ENCODE results near the gene TCEA3.

The TCEA3 gene

DNA sequence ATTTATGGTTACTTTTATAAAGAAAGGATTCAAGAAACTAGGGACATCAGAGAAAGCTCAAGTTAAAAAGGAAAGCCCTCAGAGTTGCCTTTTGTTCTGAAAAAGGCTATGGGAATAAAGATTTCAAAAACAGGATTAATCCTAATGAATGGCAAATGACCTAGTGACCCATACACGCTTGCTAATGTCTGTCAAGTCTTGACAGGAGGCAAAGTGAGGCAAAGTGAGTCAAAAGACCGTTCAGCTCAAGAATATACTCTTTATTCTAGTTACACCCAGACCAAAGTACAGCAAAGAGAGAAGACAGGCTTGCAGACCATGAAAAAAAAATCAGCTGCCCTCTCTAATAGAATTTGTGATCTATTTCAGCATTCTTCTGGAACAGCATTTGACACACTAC is 58.4 kb downstream of the TCEA3 start:
- no peak for DNase-seq

DNA sequence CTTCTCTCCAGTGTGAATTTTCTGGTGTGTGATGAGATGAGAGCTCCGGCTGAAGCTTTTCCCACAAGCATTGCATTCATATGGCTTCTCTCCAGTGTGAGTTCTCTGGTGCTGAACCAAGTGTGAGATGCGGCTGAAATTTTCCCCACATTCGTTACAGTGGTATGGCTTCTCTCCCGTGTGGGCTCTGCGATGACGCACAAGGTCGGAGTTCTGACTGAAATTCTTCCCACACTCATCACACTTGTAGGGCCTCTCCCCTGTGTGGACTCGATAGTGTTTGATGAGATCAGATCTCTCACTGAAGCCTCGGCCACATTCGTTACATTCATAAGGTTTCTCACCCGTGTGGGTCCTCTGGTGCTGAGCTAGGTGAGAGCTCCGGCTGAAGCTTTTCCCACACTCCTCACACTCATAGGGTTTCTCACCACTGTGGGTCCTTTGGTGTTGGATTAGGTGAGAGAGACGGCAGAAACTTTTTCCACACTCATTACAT is 62.3 kb downstream of the TCEA3 start:
- DNase-seq = no peak

DNA sequence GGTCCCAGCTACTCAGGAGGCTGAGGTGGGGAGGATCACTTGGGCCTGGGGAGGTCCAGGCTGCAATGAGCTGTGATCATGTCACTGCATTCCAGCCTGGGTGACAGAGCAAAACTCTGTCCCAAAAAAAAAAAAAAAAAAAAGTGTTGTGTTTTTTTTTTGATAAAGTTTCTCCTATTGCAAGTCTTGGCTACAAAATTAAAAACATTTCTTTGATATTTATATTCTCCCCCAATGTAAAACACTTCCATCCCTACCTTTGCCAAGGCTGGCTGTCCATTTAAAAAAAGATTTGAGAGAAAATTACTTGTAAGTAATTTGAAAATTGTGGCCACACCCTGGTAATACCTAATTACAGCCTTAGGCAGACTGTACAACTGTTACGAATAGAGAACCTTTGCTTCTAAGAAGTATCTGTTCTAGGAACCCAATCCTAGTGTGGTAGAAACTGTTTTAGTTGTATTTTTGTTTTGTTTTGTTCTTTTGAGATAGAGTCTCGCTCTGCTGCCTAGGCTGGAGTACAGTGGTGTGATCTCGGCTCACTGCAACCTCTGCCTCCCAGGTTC is 66.2 kb downstream of the TCEA3 start:
- no peak for DNase-seq

DNA sequence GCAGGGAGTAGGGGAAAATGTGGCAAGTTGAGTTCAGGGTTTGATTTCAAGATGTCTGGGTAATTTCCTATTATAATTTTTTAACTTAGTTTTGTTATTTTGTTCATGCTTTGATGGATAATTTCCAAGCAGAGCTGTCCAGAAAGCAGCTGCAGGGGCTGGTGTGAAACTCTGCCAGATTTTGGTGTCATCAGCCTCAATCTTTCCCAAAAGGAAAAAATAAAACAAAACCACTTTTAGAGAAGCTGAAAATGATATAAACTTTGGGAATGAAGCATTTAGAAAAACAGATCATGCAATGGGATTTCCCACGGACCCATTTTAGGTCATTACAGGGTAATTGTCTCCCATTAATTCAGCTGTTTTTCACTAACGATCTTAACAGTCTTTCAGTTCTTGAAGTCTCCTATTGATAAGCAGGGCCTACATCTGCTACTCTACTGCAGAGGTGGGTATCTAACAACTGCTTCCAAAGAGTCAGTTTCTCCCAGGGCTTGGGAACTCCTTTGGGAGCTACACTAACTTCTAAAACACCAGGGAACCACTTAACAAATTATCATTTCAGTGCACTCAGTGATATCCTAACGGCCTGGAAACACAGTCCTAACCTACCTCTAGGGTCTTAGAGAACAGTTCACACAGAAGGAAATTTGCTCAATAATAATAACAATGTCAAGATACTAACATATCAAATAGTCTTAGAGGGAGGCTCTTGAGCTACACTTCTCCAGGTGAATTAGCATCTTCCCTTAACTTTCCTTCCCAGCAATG is 67.2 kb downstream of the TCEA3 start:
- no peak for DNase-seq

DNA sequence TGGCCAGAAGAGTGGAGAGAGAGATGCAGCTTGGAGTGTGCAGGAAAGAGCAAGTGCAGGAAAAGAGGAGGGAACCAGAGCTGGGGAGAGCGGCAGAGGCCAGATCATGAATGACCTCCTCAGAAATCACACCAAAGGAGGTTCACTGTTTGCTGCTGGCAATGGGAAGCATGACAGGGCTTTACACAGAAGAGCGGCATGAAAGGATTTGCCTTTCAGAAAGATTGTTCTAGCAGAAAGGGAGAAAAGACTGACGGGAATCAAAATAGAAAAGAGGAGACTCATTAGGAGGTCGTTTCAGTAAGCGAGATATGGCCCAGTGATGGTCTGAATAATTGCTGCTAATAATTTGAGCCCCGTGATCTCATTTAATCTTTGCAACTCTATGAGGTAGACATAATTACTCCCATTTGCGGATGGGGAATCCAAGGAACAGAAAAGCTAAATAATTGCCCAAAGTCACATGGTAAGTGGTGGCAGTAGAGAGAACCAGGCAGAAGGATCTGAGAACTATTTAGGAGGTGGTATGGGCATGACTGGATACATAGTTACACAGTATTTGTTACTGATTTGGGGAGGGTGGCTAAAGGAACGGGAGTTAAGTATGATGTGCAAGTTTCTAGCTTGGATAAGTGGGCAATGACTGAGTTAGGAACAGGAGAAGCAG is 67.9 kb downstream of the TCEA3 start:
- no peak for DNase-seq

DNA sequence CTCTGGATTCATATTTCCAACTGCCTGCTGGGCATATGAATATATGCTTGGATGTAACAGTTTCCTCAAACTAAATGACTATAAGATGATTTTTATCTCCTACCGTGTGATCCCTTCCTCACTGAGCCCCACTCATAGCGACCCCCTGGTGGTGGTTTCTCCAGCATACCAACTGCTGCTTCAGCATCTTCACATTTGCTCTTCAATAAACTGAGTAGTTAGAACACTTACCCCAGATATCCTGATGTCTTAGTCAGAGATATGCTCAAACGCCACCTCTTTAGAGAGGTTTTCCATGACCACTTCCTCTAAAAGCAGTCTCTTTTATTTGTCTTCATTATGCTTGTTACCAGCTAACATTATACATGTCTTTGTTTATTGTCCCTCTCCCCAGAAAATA is 70.3 kb downstream of the TCEA3 start:
- DNase-seq = no peak

DNA sequence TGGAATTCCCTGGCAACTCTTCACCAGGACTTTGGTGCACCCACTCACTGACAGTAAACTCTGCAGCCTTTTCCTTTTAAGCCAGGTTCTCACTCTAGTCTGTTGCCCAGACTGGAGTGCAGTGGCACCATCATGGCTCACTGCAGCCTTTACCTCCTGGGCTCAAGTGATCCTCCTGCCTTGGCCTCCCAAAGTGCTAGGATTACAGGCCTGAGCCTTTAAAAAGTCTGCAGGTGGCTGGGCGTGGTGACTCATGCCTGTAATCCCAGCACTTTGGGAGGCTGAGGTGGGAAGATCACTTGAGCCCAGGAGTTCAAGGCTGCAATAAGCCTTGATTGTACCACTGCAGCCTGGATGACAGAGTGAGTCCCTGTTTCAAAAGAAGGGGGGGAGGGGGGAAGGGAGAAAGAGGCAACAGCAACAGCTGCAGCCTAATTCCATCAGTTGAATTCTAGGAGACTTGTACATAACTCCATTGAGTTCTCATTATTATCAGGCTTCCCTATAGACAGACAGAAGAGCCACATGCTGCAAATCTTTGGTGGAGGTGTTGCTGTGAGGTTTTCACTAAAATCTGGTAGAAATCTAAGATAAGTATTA is 72.4 kb downstream of the TCEA3 start:
- no peak for DNase-seq

DNA sequence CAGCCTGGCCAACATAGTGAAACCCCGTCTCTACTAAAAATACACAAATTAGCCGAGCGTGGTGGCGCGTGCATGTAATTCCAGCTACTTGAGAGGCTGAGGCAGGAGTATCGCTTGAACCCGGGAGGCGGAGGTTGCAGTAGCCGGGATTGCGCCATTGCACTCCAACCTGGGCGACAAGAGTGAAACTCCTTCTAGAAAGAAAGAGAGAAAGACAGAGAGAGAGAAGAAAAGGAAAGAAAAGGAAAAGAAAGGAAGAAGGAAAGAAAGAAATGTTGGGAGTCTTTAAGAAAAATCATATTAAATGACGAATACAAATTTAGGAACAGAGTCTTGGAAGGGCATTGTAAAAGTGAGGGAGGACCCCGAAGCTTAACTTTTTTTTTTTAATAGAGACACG is 78.6 kb downstream of the TCEA3 start:
- DNase-seq = no peak

DNA sequence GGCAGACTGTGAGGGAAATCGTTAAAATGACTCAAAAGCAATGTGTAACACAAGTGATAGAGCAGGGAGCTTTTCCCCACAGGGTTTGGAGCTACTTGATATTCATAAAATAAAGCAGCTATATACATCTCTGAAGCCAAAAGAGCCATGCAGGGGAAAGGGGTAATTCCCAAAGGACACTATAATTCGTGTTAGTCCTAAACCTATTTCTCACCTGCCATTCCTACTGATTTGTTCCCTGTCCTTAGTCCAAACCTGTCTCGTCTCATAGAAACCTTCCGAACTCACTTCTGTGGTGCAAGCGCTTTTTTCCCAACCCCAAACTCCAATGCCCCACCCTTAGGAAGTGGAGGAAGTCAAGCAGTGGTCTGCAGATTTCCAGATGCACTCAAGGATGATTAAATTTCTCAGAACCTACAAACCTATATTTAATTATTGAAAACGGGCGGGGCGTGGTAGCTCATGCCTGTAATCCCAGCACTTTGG is 79.5 kb downstream of the TCEA3 start:
- no peak for DNase-seq

DNA sequence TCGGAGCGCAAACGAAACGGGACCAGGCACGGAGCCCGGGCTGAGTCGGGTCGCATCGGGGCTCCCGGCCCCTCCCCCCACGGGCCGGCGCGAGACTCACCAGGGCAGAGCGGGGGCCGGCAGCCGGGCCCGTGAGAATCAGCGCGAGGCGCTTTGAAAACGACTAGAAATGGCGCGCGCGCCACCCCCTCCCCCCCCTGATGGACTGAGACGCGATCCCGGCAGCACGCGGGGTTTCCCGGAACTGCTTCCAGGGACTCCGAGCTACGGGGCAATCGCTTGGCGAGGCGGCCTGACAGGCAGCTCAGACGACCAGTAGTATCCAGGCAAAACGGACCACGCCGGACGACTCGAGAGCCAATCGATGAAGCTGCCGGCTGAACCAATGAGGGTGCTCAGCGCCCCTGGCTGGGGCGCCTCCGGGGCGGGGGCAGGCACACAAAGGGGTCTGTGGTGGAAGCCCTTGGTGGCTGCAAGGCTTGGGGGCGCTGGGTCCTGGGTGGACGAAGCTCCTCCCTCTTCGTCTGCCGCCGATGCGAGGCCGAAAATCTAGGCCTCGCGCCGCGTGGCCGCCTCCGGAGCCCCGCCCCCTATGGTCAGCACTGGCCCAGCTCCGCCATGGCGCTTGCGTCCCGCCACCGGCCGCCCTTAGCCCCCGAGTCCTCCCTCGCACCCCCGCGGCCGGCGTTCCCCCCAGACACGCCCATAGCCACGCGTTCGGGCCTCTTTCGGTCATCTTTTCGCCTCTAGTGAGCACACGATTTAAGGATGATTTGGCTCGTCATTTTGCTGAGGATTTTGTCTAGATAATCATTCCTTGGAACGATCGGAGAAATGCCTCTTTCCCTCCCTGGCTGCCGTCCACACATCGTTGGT is 80.2 kb downstream of the TCEA3 start, which contains the start of gene HNRNPR:
HNRNPR (minus strand) TSS at position 174 of the 876 bp plus-strand sequence. CDS start 3,276 bp downstream, outside the sequence.
- peak; percentile 100 for DNase-seq

DNA sequence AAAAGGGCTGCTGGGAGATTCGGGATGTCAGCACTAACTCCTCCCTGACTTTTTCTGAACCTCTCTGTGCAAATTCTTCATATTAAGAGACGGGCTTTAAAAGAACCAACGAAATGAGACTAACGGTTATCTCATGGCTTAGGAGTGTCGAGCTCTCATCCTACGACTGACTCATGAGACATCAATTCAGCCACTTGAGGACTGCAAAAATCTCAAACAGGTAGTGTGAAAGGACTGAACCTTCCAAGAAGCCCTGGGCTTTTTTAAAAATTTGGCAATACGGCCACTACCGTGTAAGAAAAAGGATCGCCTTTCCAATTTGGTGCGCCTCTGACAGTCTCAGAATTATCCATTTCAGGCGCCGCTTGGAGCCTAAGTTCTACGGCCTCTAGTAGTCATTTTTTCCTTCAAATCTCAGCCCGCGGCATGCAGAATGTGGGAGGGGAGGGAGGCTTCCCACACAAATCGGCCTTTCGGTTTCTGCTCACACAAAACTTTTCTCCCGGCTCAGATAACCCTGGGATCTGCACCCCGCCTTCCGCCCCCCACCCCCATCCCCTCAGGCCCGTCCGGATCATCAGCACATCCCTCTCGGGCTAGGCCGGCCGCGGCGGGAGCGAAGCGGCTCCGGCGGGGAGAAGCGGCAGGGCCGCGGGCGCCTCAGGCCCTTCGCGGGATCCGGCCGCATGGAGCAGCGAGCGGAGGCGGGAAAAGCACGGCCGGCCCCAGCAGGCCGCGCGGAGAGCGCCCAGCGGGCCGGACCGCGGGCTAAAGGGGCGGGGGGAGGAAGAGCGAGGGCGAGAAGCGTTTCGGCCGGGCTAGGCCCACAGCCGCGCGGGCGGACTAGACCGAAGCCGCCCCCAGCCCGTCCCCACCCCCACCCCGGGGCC is 81.1 kb downstream of the TCEA3 start:
- DNase-seq = peak; percentile 34

DNA sequence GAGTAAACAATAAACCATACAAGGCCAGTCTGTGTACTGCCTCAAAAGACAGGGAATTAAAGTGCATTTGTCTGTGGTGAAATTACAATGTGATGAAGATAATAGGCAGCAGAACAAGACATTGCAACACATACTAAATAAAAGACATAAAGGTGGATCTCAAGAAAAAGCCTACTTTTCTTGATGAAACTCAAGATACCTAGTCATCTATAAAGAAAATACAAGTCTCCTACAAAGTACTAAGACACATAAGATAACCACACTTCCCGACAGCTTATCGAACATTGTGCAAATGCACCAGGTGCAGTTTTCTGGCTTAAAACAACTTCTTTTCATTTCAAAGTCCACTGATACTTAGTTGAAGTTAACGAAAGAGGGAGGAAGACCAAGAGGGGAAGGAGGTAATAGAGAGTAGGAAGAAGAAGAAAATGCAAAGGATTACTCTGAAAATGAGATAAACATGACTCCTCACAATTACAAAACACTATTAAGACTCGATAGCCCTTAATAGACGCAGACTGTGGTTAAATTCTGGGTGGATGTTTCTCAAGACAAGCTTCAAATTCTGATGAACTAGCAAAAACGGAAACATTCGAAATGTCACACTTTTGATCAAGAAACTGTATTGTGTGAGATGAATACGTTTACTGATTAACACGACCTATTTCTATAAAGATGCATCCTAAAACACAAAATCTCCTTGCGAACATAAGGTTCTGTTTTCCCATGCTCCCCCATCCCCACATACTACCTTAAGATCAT is 82.4 kb downstream of the TCEA3 start:
- no peak for DNase-seq

DNA sequence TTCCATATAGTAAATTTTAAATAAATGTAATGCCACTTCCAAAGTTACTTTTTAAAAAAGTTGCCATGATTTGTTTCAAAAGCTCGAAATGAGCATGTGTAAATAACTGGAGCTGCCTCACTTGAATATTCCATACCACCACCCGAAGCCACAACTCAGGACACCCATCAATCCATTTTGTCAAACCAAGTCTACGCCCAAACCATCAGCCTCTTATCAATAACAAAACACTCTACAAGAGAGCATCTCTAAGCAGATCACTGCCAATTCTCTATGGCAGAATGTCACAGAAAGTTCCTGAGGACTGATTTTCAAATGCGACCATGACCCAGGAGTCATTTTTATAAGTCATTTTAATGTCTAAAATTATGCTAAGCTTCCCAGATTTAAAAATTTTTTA is 84.9 kb downstream of the TCEA3 start:
- no peak for DNase-seq

DNA sequence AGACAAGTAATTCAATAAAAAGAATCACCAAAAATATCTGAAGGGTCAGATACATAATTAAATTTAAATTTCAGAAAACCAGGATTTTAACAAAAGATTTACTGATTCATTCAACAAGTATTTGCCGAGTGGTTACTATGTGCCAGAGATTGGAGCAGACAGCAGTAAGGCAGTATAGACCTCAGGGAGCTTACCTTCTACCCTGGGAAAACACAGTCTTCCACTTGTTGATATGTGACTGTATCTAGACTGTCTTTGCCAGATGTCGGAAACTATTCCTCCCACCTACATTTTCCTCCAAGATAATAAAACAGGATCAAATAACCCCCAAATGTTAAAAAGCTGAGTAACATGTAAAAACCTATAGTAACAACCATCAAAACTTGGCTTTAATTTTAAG is 86.7 kb downstream of the TCEA3 start:
- no peak for DNase-seq

DNA sequence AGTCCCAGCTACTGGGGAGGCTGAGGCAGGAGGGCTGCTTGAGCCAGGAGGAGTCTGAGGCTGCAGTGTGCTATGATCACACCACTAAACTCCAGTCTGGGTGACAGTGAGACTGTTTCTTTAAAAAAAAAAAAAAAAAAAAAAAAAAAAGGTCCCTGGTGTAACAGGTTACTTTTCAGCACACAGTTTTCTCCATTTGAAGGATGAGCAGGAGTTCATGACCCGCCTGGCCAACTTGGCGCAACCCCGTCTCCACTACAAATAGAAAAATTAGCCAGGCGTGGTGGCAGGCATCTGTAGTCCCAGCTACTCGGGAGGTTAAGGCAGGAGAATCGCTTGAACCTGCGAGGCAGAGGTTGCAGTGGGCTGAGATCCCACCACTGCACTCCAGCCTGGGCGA is 92.8 kb downstream of the TCEA3 start:
- no peak for DNase-seq

Measured in NCI-H446 treated with DMSO at 0.1 percent for 48 hours (cell line).